Neuronal stem cell (in vitro differentiated cells): Measurements from ENCODE around the gene NDUFAB1.

Experiments used
- DNase-seq: peaks from one replicate; pipeline ENCODE4 v3.0.0-alpha.2; 2013; ENCODE audit warnings: low spot score
- H2AFZ ChIP-seq: one replicate; pipeline ENCODE4 v1.6.1; 2013; ENCODE audit warnings: mild to moderate bottlenecking, low read length, inconsistent platforms
- H2AK5ac ChIP-seq: 2 replicates; pipeline ENCODE4 v1.6.1; 2013; ENCODE audit warnings: low read depth, mild to moderate bottlenecking, inconsistent platforms, low read length, moderate library complexity, mixed read lengths
- H2BK120ac ChIP-seq: 2 replicates; pipeline ENCODE4 v1.6.1; 2013; ENCODE audit warnings: low read depth, mild to moderate bottlenecking, inconsistent platforms, low read length, moderate library complexity, mixed read lengths
- H2BK12ac ChIP-seq: one replicate; pipeline ENCODE4 v1.6.1; 2013; ENCODE audit warnings: low read length, inconsistent platforms
- H2BK15ac ChIP-seq: 2 replicates; pipeline ENCODE4 v1.6.1; 2013; ENCODE audit warnings: mild to moderate bottlenecking, low read length, inconsistent platforms, mixed read lengths
- H2BK5ac ChIP-seq: one replicate; pipeline ENCODE4 v1.6.1; 2013; ENCODE audit warnings: inconsistent platforms, mild to moderate bottlenecking, low read length, moderate library complexity
- H3K14ac ChIP-seq: one replicate; pipeline ENCODE4 v1.6.1; 2013; ENCODE audit warnings: low read length, inconsistent platforms
- H3K18ac ChIP-seq: 2 replicates; pipeline ENCODE4 v1.6.1; 2013; ENCODE audit warnings: low read length, inconsistent platforms
- H3K23ac ChIP-seq: 2 replicates; pipeline ENCODE4 v1.6.1; 2013; ENCODE audit warnings: low read depth, mild to moderate bottlenecking, mixed read lengths, low read length, inconsistent platforms; ENCODE audit not compliant: poor library complexity
- H3K27ac ChIP-seq: replicated peaks from 3 replicates; pipeline ENCODE4 v1.5.1; 2013; ENCODE audit warnings: low read length, inconsistent platforms
- H3K27me3 ChIP-seq, 3 experiments: 2 replicates each; pipeline ENCODE4 v1.6.1; 2013; ENCODE audit warnings: low read length in 3 of 3, mild to moderate bottlenecking in 2 of 3, inconsistent platforms in 1 of 3, low read depth in 1 of 3, mixed read lengths in 1 of 3, moderate library complexity in 1 of 3; ENCODE audit not compliant: control insufficient read depth in 3 of 3, insufficient read depth in 3 of 3
- H3K36me3 ChIP-seq, 2 donors: replicated peaks in 1 of 2; 2 replicates each; pipeline ENCODE4 v1.6.1; 2013; ENCODE audit warnings: low read length in 2 of 2; ENCODE audit not compliant: control insufficient read depth in 2 of 2, insufficient read depth in 2 of 2
- H3K4ac ChIP-seq: 2 replicates; pipeline ENCODE4 v1.6.1; 2013; ENCODE audit warnings: inconsistent platforms, mild to moderate bottlenecking, low read length, moderate library complexity
- H3K4me1 ChIP-seq, 2 donors: 1 replicate in 1 of 2; 2 replicates in 1 of 2; pipeline ENCODE4 v1.6.1; 2013; ENCODE audit warnings: low read length in 2 of 2, low read depth in 1 of 2; ENCODE audit not compliant: control insufficient read depth in 2 of 2, insufficient read depth in 1 of 2
- H3K4me2 ChIP-seq: one replicate; pipeline ENCODE4 v1.6.1; 2013; ENCODE audit warnings: mild to moderate bottlenecking, low read length, inconsistent platforms; ENCODE audit not compliant: insufficient read depth, poor library complexity, severe bottlenecking
- H3K4me3 ChIP-seq, 2 donors: 2 replicates each; pipeline ENCODE4 v1.5.1; 2013; ENCODE audit warnings: low read length in 2 of 2, mild to moderate bottlenecking in 2 of 2, inconsistent platforms in 1 of 2, moderate library complexity in 1 of 2
- H3K79me1 ChIP-seq: one replicate; pipeline ENCODE4 v1.6.1; 2013; ENCODE audit warnings: low read depth, mild to moderate bottlenecking, inconsistent platforms, low read length, moderate library complexity
- H3K9ac ChIP-seq: one replicate; pipeline ENCODE4 v1.6.1; 2013; ENCODE audit warnings: mild to moderate bottlenecking, low read depth, low read length, inconsistent platforms; ENCODE audit not compliant: poor library complexity
- H3K9me3 ChIP-seq, 2 donors: replicated peaks in 1 of 2; 2 replicates each; pipeline versions ENCODE3 to v1.6.1; 2013; ENCODE audit warnings: low read length in 2 of 2, mild to moderate bottlenecking in 2 of 2, inconsistent platforms in 1 of 2, low read depth in 1 of 2, mixed read lengths in 1 of 2, moderate library complexity in 1 of 2; ENCODE audit not compliant: control insufficient read depth in 2 of 2, insufficient read depth in 1 of 2
- H4K8ac ChIP-seq: one replicate; pipeline ENCODE4 v1.6.1; 2013; ENCODE audit warnings: low read depth, mild to moderate bottlenecking, inconsistent platforms, low read length, moderate library complexity
- H4K91ac ChIP-seq: one replicate; pipeline ENCODE4 v1.6.1; 2013; ENCODE audit warnings: low read length, low read depth, mild to moderate bottlenecking, inconsistent platforms; ENCODE audit not compliant: poor library complexity
- WGBS, 2 donors: extraction: QIAGEN DNeasy Blood & Tissue Kit; methylation state at CpG; one replicate each; pipeline ENCODE4 v1.1.7; 2013; ENCODE audit warnings: missing lambda C conversion rate in 2 of 2, mixed read lengths in 1 of 2; ENCODE audit not compliant: insufficient read length in 2 of 2, insufficient replicate concordance in 1 of 2; ENCODE audit errors: extremely low coverage in 2 of 2; 5-methylcytosine and 5-hydroxymethylcytosine counted together

The NDUFAB1 gene

DNA sequence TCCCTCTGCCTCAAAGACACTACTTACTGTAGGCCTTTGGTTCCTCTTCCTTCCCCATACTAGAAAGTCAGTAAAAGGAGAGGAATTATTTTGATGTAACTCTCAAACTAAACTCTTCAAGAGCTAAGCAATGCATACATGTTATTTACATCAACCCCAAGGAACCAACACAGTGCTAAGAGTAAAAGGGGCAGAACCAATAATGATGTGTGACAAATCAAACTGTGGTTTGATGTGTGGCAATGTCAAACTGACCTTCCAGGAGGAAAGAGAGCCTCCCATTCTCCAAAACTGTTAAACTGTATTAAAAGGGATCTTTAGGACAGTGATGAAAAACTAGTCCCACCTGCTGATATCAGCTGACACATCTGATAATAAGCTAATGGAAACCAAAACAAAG, 15.7 kb downstream of the NDUFAB1 start:
- Histone ChIP-seq H3K23ac (no peak overlapping the region), H3K4me3 (no peak overlapping the region), H3K27me3 (no peaks in the 10 kb centered on the region), H4K8ac (no peak overlapping the region), H3K9me3 (no peaks in the 10 kb centered on the region), H2AK5ac (no peak overlapping the region), H3K9ac (no peak overlapping the region), H3K14ac (no peak overlapping the region), H4K91ac (no peak overlapping the region), H3K27ac (no peak overlapping the region), H3K4me1 (no peaks in the 10 kb centered on the region), H3K4ac (no peak overlapping the region), H2BK15ac (no peak overlapping the region), H3K18ac (no peak overlapping the region), H3K79me1 (no peaks in the 10 kb centered on the region), H2BK12ac (no peak overlapping the region), H2BK120ac (no peak overlapping the region), H2AFZ (no peak overlapping the region), H2BK5ac (no peak overlapping the region), H3K4me2 (no peak overlapping the region), H3K36me3 (peaks cover 32 to 73% of the 10 kb centered on the region in 2 donors)
- no peak for DNase-seq

- no peak for DNase-seq
- Histone ChIP-seq H4K8ac (no peak overlapping the region), H3K4me3 (no peak overlapping the region), H3K4me1 (no peaks in the 10 kb centered on the region), H2BK120ac (no peak overlapping the region), H3K27ac (no peak overlapping the region), H3K27me3 (no peaks in the 10 kb centered on the region), H2BK12ac (no peak overlapping the region), H2AK5ac (no peak overlapping the region), H3K9me3 (no peaks in the 10 kb centered on the region), H2BK15ac (no peak overlapping the region), H2AFZ (no peak overlapping the region), H3K4me2 (no peak overlapping the region), H3K9ac (no peak overlapping the region), H3K36me3 (peaks cover 28 to 70% of the 10 kb centered on the region in 2 donors), H2BK5ac (no peak overlapping the region), H3K4ac (no peak overlapping the region), H3K23ac (no peak overlapping the region), H4K91ac (no peak overlapping the region), H3K14ac (no peak overlapping the region), H3K18ac (no peak overlapping the region), H3K79me1 (no peaks in the 10 kb centered on the region)
- WGBS, 2 donors: no CpG with 5 or more reads among the region's 4 CpGs
These were observed 16.7 kb downstream of the NDUFAB1 start for GRCh38 chr16:23579371-23579770.

- Histone ChIP-seq H2AFZ (no peak overlapping the region), H3K14ac (no peak overlapping the region), H2BK15ac (no peak overlapping the region), H3K9ac (no peak overlapping the region), H2BK12ac (no peak overlapping the region), H3K36me3 (peaks cover 28 to 78% of the 10 kb centered on the region in 2 donors), H3K27me3 (no peaks in the 10 kb centered on the region), H3K23ac (no peak overlapping the region), H3K79me1 (no peaks in the 10 kb centered on the region), H3K4me2 (no peak overlapping the region), H2BK5ac (no peak overlapping the region), H3K4ac (no peak overlapping the region), H3K9me3 (no peaks in the 10 kb centered on the region), H2AK5ac (no peak overlapping the region), H3K18ac (no peak overlapping the region), H2BK120ac (no peak overlapping the region), H3K27ac (no peak overlapping the region), H4K91ac (no peak overlapping the region), H3K4me1 (no peaks in the 10 kb centered on the region), H4K8ac (no peak overlapping the region), H3K4me3 (no peak overlapping the region)
- no peak for DNase-seq
- no CpG with 5 or more reads among the region's 5 CpGs for WGBS, 2 donors
These were observed 17.9 kb downstream of the NDUFAB1 start for GRCh38 chr16:23578101-23578830.

DNA sequence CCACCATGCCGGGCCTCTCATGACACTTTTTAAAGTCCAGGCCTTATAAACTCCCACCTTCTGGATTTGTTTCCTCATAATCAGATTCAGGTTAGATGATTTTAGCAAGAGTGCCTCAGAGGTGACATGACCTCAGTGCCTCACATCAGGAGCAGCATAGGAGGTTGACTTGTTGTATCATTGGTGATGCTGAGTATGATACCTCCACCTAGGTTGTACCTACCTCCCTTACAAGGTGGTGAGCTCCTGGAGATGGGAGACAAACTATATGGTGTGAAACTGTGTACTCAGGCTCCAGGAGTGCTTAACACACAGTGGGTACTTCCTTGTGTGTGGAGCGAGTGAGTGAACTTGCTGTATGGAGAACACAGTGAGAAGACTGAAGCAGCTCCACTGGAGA, 18.6 kb downstream of the NDUFAB1 start:
- Histone ChIP-seq H3K18ac (no peak overlapping the region), H3K27me3 (no peaks in the 10 kb centered on the region), H3K9ac (no peak overlapping the region), H3K4me3 (no peak overlapping the region), H3K9me3 (no peaks in the 10 kb centered on the region), H3K4me1 (no peaks in the 10 kb centered on the region), H3K79me1 (no peaks in the 10 kb centered on the region), H2BK15ac (no peak overlapping the region), H2BK12ac (no peak overlapping the region), H2BK120ac (no peak overlapping the region), H3K4me2 (no peak overlapping the region), H3K14ac (no peak overlapping the region), H2AFZ (no peak overlapping the region), H3K27ac (no peak overlapping the region), H4K91ac (no peak overlapping the region), H2AK5ac (no peak overlapping the region), H3K36me3 (peaks cover 30 to 86% of the 10 kb centered on the region in 2 donors), H3K4ac (no peak overlapping the region), H3K23ac (no peak overlapping the region), H4K8ac (no peak overlapping the region), H2BK5ac (no peak overlapping the region)
- no peak for DNase-seq
- no CpG with 5 or more reads among the region's 2 CpGs for WGBS, 2 donors
